Hepatocyte (in vitro differentiated cells): ENCODE data around the gene NAB1. TPM values are rescaled to one million over a fixed set of nuclear protein-coding genes. Genes with fewer than 3 reads are reported as not detected.

Experiments used
- DNase-seq: peaks from one replicate; pipeline ENCODE4 v3.0.0-alpha.2; 2016; ENCODE audit warnings: low spot score
- H2AFZ ChIP-seq: fragments of 200-600 bp; sonication (generic); 2 replicates; pipeline ENCODE4 v1.6.0; 2016; ENCODE audit warnings: antibody characterized with exemption, mild to moderate bottlenecking
- H3K27ac ChIP-seq: fragments of 200-600 bp; sonication (generic); 2 replicates; pipeline ENCODE4 v1.5.1; 2016; ENCODE audit warnings: mild to moderate bottlenecking
- H3K27me3 ChIP-seq: fragments of 200-600 bp; sonication (generic); 2 replicates; pipeline ENCODE4 v1.6.1; 2016
- H3K36me3 ChIP-seq: fragments of 200-600 bp; sonication (generic); replicated peaks from 2 replicates; pipeline ENCODE4 v1.5.1; 2016; ENCODE audit warnings: low read depth; ENCODE audit not compliant: insufficient read depth
- H3K4me1 ChIP-seq: fragments of 200-600 bp; sonication (generic); 2 replicates; pipeline ENCODE4 v1.5.1; 2016; ENCODE audit warnings: mild to moderate bottlenecking, moderate library complexity; ENCODE audit not compliant: insufficient read depth
- H3K4me2 ChIP-seq: fragments of 200-600 bp; sonication (generic); 2 replicates; pipeline ENCODE4 v1.6.0; 2016
- H3K4me3 ChIP-seq: fragments of 200-600 bp; sonication (generic); 2 replicates; pipeline ENCODE4 v1.5.1; 2016; ENCODE audit warnings: mild to moderate bottlenecking
- H3K79me2 ChIP-seq: fragments of 200-600 bp; sonication (generic); 2 replicates; pipeline ENCODE4 v1.6.0; 2017; ENCODE audit warnings: mild to moderate bottlenecking
- H3K9me2 ChIP-seq: fragments of 200-600 bp; sonication (generic); replicated peaks from 2 replicates; pipeline ENCODE4 v1.6.0; 2017; ENCODE audit warnings: mild to moderate bottlenecking; ENCODE audit not compliant: insufficient read depth
- H3K9me3 ChIP-seq: fragments of 200-600 bp; sonication (generic); 2 replicates; pipeline ENCODE4 v1.5.1; 2016; ENCODE audit warnings: low read depth, mild to moderate bottlenecking
- H4K20me1 ChIP-seq: fragments of 200-600 bp; sonication (generic); 2 replicates; pipeline ENCODE4 v1.6.0; 2016; ENCODE audit warnings: mild to moderate bottlenecking; ENCODE audit not compliant: insufficient read depth, poor library complexity, severe bottlenecking
- EZH2 ChIP-seq: fragments of 200-600 bp; sonication (generic); IDR thresholded peaks from 2 replicates; pipeline ENCODE4 v1.6.1; 2016; ENCODE audit warnings: antibody characterized with exemption, mild to moderate bottlenecking, borderline replicate concordance
- EZH2phosphoT487 ChIP-seq: fragments of 200-600 bp; sonication (generic); IDR thresholded peaks from one replicate; pipeline ENCODE4 v1.6.1; 2018; ENCODE audit warnings: antibody characterized with exemption, mild to moderate bottlenecking, low read depth, moderate library complexity; ENCODE audit not compliant: unreplicated experiment, severe bottlenecking
- WGBS: methylation state at CpG from one replicate; pipeline ENCODE4 v1.1.6; 2016; ENCODE audit warnings: low lambda C conversion rate; ENCODE audit errors: missing lambda C conversion rate; 5-methylcytosine and 5-hydroxymethylcytosine counted together
- polyA plus RNA-seq: library from polyadenylated mRNA; unstranded; fragments of >200 nt; fragmentation: Nextera tagmentation; extraction: Ambion mirVana; gene quantifications from 2 replicates; pipeline ENCODE4 v1.2.1, GENCODE V29; 2016
- total RNA-seq: library from RNA; depleted of rRNA; stranded (reverse); fragments of >200 nt; gene quantifications from 2 replicates; pipeline ENCODE4 v1.2.3, GENCODE V29; 2014
- TF ChIP-seq, protein P1 (sequence below): fragments of 200-600 bp; sonication (generic); IDR thresholded peaks from 2 replicates; pipeline ENCODE4 v1.5.1; 2016; ENCODE audit warnings: antibody characterized with exemption, mild to moderate bottlenecking; ENCODE audit not compliant: poor library complexity

The NAB1 gene
- total and polyA plus RNA-seq, 2 experiments from 2014 or later, result 9.9 to 46.6 TPM

DNA sequence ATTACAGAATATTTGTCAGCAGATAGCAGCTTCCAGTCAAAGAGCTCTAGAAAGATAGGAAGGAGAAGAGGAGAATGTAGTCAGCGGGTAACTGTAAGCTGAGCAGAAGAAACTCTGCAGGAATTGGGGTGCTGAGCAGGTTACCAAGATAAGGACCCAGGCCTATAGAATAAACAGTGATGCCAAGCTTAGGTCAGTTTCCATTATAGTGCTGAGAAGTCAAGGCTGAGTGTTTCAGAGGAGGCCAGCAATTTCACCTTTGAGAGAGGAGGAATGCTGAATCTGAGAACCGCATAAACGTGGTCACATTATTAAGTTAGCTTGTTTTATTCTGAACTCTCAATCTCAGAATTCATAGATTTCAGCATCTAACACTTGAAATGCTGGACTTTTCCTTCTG is 13.9 kb downstream of the NAB1 start:
- Histone ChIP-seq H3K79me2 (peaks cover 95% of the 10 kb centered on the region), H3K9me2 (no peaks in the 10 kb centered on the region), H3K4me1 (no peaks in the 10 kb centered on the region), H4K20me1 (no peaks in the 10 kb centered on the region), H3K36me3 (no peaks in the 10 kb centered on the region), H2AFZ (no peak overlapping the region), H3K4me2 (no peak overlapping the region), H3K27ac (no peak overlapping the region), H3K4me3 (no peak overlapping the region), H3K9me3 (no peaks in the 10 kb centered on the region), H3K27me3 (no peaks in the 10 kb centered on the region)
- WGBS, result 80% methylated on average over 3 of the region's 3 CpGs
- TF ChIP-seq, protein P1, sequence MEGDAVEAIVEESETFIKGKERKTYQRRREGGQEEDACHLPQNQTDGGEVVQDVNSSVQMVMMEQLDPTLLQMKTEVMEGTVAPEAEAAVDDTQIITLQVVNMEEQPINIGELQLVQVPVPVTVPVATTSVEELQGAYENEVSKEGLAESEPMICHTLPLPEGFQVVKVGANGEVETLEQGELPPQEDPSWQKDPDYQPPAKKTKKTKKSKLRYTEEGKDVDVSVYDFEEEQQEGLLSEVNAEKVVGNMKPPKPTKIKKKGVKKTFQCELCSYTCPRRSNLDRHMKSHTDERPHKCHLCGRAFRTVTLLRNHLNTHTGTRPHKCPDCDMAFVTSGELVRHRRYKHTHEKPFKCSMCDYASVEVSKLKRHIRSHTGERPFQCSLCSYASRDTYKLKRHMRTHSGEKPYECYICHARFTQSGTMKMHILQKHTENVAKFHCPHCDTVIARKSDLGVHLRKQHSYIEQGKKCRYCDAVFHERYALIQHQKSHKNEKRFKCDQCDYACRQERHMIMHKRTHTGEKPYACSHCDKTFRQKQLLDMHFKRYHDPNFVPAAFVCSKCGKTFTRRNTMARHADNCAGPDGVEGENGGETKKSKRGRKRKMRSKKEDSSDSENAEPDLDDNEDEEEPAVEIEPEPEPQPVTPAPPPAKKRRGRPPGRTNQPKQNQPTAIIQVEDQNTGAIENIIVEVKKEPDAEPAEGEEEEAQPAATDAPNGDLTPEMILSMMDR, result no peak
- no peak for TF ChIP-seq EZH2phosphoT487
- TF ChIP-seq EZH2, result no peak
- no peak for DNase-seq

DNA sequence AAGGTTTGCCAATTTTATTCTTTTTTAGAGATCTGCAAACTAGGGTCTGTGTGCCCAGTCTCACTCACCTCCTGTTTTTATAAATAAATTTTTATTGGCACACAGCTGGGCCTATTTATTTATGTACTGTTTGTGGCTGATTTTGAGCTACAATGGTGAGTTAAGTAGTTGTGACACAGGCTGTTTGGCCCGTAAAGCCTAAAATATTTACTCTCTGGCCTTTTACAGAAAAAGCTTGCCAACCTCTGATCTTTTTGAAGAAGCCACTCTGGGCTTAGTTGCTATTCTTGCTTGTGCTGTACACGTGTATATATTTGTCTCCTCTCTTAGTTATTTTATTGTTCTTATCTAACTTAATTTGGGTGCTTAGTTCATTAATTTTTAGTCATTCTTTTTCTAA is 14.5 kb downstream of the NAB1 start:
- Histone ChIP-seq H4K20me1 (no peaks in the 10 kb centered on the region), H3K4me1 (no peaks in the 10 kb centered on the region), H2AFZ (no peak overlapping the region), H3K36me3 (no peaks in the 10 kb centered on the region), H3K9me2 (no peaks in the 10 kb centered on the region), H3K4me2 (no peak overlapping the region), H3K27me3 (no peaks in the 10 kb centered on the region), H3K79me2 (peaks cover 93% of the 10 kb centered on the region), H3K9me3 (no peaks in the 10 kb centered on the region), H3K4me3 (no peak overlapping the region), H3K27ac (no peak overlapping the region)
- 49% methylated on average over 2 of the region's 2 CpGs for WGBS
- no peak for DNase-seq
- TF ChIP-seq EZH2 (no peak), EZH2phosphoT487 (no peak)
- TF ChIP-seq, protein P1, result no peak

DNA sequence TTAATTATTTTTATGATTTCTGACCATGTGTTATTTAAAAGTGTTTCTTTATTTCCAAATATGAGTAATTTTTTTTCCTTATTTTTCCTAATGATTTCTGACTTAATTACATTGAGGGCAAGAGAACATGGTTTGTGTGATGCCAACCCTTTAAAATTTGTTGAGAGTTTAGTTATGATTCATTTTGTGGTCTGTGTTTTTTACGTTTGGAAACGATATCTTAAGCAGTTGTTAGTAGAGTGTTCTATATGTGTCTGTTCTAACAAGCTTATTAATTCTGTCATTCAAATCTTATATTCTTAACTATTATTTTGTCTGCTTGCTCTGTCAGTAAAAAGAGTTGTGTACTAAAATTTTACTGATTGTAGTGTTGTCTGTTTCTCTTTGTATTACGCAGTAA is 15.0 kb downstream of the NAB1 start:
- no peaks in the 10 kb centered on the region for H3K9me2 ChIP-seq
- H3K27ac ChIP-seq, result no peak overlapping the region
- 93% methylated on average over 3 of the region's 3 CpGs for WGBS
- H3K79me2 ChIP-seq, result peaks cover 93% of the 10 kb centered on the region
- H3K4me3 ChIP-seq, result no peak overlapping the region
- no peak for DNase-seq
- H3K36me3 ChIP-seq, result no peaks in the 10 kb centered on the region
- H3K4me2 ChIP-seq, result no peak overlapping the region
- no peak for TF ChIP-seq EZH2phosphoT487
- TF ChIP-seq, protein P1, result no peak
- TF ChIP-seq EZH2, result no peak
- H3K27me3 ChIP-seq, result no peaks in the 10 kb centered on the region
- no peaks in the 10 kb centered on the region for H3K4me1 ChIP-seq
- no peak overlapping the region for H2AFZ ChIP-seq
- H4K20me1 ChIP-seq, result no peaks in the 10 kb centered on the region
- H3K9me3 ChIP-seq, result no peaks in the 10 kb centered on the region

DNA sequence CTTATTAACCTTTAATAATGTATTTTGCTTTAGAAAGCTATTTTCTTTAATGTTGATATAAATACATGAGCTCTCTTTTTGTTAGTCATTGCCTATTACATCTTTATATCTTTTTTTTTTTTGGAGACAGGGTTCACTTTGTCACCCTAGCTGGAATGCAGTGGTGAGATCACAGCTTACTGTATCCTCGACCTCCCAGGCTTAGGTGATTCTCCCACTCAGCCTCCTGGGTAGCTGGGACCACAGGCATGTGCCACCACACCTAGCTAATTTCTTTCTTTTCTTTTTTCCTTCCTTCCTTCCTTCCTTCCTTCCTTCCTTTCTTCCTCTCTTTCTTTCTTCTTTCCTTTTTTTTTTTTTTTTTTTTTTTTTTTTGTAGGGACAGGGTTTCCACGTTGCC is 15.4 kb downstream of the NAB1 start:
- TF ChIP-seq EZH2 (no peak), EZH2phosphoT487 (no peak)
- TF ChIP-seq, protein P1, result no peak
- no peak overlapping the region for H3K27ac ChIP-seq
- no peaks in the 10 kb centered on the region for H3K27me3 ChIP-seq
- H3K36me3 ChIP-seq, result no peaks in the 10 kb centered on the region
- no peaks in the 10 kb centered on the region for H3K4me1 ChIP-seq
- DNase-seq, result no peak
- no peaks in the 10 kb centered on the region for H3K9me3 ChIP-seq
- H4K20me1 ChIP-seq, result no peaks in the 10 kb centered on the region
- H3K9me2 ChIP-seq, result no peaks in the 10 kb centered on the region
- no peak overlapping the region for H3K4me3 ChIP-seq
- H3K4me2 ChIP-seq, result no peak overlapping the region
- H3K79me2 ChIP-seq, result peaks cover 93% of the 10 kb centered on the region
- 88% methylated on average over 2 of the region's 2 CpGs for WGBS
- H2AFZ ChIP-seq, result no peak overlapping the region
